ENCODE data around the gene MED9.

DNA sequence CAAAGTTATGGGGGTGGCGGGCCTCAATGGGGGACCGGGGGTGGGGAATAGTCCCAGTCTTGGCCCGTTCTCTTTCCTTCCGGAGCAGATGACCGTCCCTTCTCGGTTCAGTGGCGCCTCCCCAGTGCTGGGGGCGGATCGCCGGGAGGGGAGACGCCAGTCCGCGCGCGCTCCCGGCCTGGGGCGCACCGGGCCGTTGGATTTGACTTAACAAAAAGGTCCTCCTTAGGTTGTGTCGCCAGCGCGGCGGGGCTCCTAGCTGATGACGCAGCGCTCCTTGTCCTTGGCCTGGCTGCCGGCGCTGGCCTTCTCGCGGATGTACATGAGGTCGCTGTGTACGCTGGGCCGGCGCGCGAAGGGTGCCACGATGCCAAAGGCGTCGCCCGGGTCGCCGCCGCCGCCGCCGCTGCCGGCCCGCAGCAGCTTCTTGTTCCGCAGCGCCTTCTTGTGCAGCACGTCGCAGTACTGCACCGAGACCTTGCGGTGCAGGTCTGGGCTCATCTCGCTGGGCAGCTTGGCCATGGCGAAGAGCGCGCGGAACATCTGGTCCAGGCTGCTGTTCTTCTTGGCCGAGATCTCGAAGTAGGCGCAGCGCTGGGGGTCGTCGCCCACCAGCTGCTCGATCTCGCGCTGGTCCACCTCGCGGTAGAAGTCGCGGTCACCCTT, 18.2 kb downstream of the MED9 start:
- TF ChIP-seq, protein P1, sequence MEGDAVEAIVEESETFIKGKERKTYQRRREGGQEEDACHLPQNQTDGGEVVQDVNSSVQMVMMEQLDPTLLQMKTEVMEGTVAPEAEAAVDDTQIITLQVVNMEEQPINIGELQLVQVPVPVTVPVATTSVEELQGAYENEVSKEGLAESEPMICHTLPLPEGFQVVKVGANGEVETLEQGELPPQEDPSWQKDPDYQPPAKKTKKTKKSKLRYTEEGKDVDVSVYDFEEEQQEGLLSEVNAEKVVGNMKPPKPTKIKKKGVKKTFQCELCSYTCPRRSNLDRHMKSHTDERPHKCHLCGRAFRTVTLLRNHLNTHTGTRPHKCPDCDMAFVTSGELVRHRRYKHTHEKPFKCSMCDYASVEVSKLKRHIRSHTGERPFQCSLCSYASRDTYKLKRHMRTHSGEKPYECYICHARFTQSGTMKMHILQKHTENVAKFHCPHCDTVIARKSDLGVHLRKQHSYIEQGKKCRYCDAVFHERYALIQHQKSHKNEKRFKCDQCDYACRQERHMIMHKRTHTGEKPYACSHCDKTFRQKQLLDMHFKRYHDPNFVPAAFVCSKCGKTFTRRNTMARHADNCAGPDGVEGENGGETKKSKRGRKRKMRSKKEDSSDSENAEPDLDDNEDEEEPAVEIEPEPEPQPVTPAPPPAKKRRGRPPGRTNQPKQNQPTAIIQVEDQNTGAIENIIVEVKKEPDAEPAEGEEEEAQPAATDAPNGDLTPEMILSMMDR (IDR thresholded peaks at IDR 0.05): peak in 1 of 4 experiments; percentile 6
- TF ChIP-seq POLR2A (IDR thresholded peaks at IDR 0.05): peak in 1 of 2 donors; percentile 28
